ENCODE data around the gene VSTM2L. TPM values are rescaled to one million over a fixed set of nuclear protein-coding genes. Genes with fewer than 3 reads are reported as not detected.

Gene VSTM2L
- total and polyA plus RNA-seq, 2 of the 13 experiments (the other 11 are each of a cell fraction or from before 2014, with no cell fraction given): not detected

- TF ChIP-seq ZNF10 (CRISPR knock-in tag; IDR thresholded peaks at IDR 0.05; ENCODE audit: borderline replicate concordance, low read depth): no peak
- TF ChIP-seq ZNF430 (CRISPR knock-in tag; IDR thresholded peaks at IDR 0.05): no peak
- TF ChIP-seq MBD4 (IDR thresholded peaks at IDR 0.05; ENCODE audit: borderline replicate concordance, low read length): no peak
These were observed 87.7 kb downstream of the VSTM2L start (continued) for GRCh38 chr20:37990571-37991151.

- Histone ChIP-seq H3K27ac (ENCODE audit: extremely low read length, insufficient read depth, low read length) (no peak overlapping the region), H3K4me3 (replicated peaks in 1 of 3; ENCODE audit: insufficient read depth in 1 of 3, low read depth in 2 of 3, low read length in 3 of 3) (no peak overlapping the region), H4K20me1 (ENCODE audit: insufficient read depth, low read length) (0 out of 2 replicates have a peak, but pooled peaks cover 3% of the 10 kb centered on the region), H3K79me2 (ENCODE audit: insufficient read depth, low read length) (no peaks in the 10 kb centered on the region), H3K9ac (ENCODE audit: insufficient read depth, low read depth, low read length) (no peak overlapping the region), H3K4me2 (ENCODE audit: low read depth, low read length) (no peak overlapping the region), H2AFZ (ENCODE audit: low read length) (no peak overlapping the region), H3K4me1 (ENCODE audit: insufficient read depth, low read length) (peaks cover 42% of the 10 kb centered on the region), H3K9me3 (ENCODE audit: low read length) (no peaks in the 10 kb centered on the region), H3K27me3 (ENCODE audit: control insufficient read depth in 1 of 2, insufficient read depth in 2 of 2, low read length in 2 of 2) (no peaks in the 10 kb centered on the region), H3K36me3 (replicated peaks in 1 of 2; ENCODE audit: control insufficient read depth in 1 of 2, insufficient read depth in 2 of 2, low read length in 2 of 2) (peaks cover 28 to 64% of the 10 kb centered on the region in 2 experiments)
- in situ Hi-C loops (cut with HindIII; ENCODE audit: extremely low pct_ligation_motif_present, low pct_unique_long_range_greater_than_20kb): loop anchor here (5.0 kb wide), 3 partner anchors 89 to 424 kb away; partner anchors contain the start of gene VSTM2L
- TF ChIP-seq ZNF782 (CRISPR knock-in tag; IDR thresholded peaks at IDR 0.05; ENCODE audit: borderline replicate concordance): 0 out of 2 replicates have a peak, but pooled peaks have one; percentile 25
- no peak for TF ChIP-seq NR1H2 (CRISPR knock-in tag; IDR thresholded peaks at IDR 0.05; ENCODE audit: borderline replicate concordance, low read depth)
- ATAC-seq (no peak), DNase-seq (ENCODE audit: low spot score) (no peak), FAIRE-seq (no peak)
- intact Hi-C loops (cut with micrococcal nuclease; ENCODE audit: unreplicated experiment): no loop called here
- POLR2A ChIA-PET: no interaction called here
- no TSS peak for BruUV-seq (replicated peaks)
- CTCF ChIA-PET (ENCODE audit: low intra/inter-chr PET ratio, low total read pairs): interaction anchor here (1.0 kb wide), 1 partner anchor 340 kb away, joined by 4 read pairs; no protein-coding TSS in a partner anchor
- WGBS (ENCODE audit: low lambda C conversion rate): 91% methylated on average over 4 of the region's 4 CpGs
These were observed 88.4 kb downstream of the VSTM2L start for GRCh38 chr20:37991157-37991866.

Measured in HepG2 (cell line).